SK-N-MC (cell line): Measurements from ENCODE around the gene FAM111A.

Experiments
- DNase-seq: peaks from one replicate; pipeline ENCODE4 v3.0.0-alpha.2; 2011; ENCODE audit warnings: low read depth, low spot score
- H3K27ac ChIP-seq: fragments of 200-600 bp; sonication (generic); 2 replicates; pipeline ENCODE4 v1.5.1; 2016; ENCODE audit warnings: mixed run types
- H3K36me3 ChIP-seq: fragments of 200-600 bp; sonication (generic); 2 replicates; pipeline ENCODE4 v1.6.1; 2017; ENCODE audit warnings: antibody characterized with exemption, low read length, mixed read lengths; ENCODE audit not compliant: insufficient read depth
- H3K4me3 ChIP-seq: fragments of 200-600 bp; sonication (generic); 2 replicates; pipeline ENCODE4 v1.5.1; 2016
- H3K9ac ChIP-seq: fragments of 200-600 bp; sonication (generic); 2 replicates; pipeline ENCODE4 v1.8.0; 2017; ENCODE audit warnings: mixed run types, mixed read lengths; ENCODE audit not compliant: insufficient read length
- H3K9me3 ChIP-seq: fragments of 200-600 bp; sonication (generic); 2 replicates; pipeline ENCODE4 v1.6.1; 2017; ENCODE audit warnings: low read depth, mild to moderate bottlenecking, antibody characterized with exemption, low read length, moderate library complexity, mixed read lengths
- EZH2 ChIP-seq: fragments of 200-600 bp; sonication (generic); IDR thresholded peaks from one replicate; pipeline ENCODE4 v1.6.1; 2017; ENCODE audit warnings: antibody characterized with exemption
- FOXP2 ChIP-seq: optimal IDR thresholded peaks from 2 replicates; pipeline ENCODE3; 2011; ENCODE audit warnings: mild to moderate bottlenecking, moderate library complexity; ENCODE audit not compliant: insufficient read depth; ENCODE audit errors: extremely low read length, control extremely low read depth
- POLR2AphosphoS5 ChIP-seq: IDR thresholded peaks from 2 replicates; pipeline ENCODE4 v1.6.1; 2012; ENCODE audit warnings: mild to moderate bottlenecking, low read depth, low read length, borderline replicate concordance

Gene FAM111A

GRCh38 chr11:59187587-59187986, 44.9 kb downstream of the FAM111A start:
- Histone ChIP-seq H3K9ac (no peak overlapping the region), H3K9me3 (no peaks in the 10 kb centered on the region), H3K4me3 (no peak overlapping the region), H3K27ac (no peak overlapping the region), H3K36me3 (no peaks in the 10 kb centered on the region)
- TF ChIP-seq EZH2 (no peak), FOXP2 (no peak), POLR2AphosphoS5 (no peak)
- no peak for DNase-seq

DNA sequence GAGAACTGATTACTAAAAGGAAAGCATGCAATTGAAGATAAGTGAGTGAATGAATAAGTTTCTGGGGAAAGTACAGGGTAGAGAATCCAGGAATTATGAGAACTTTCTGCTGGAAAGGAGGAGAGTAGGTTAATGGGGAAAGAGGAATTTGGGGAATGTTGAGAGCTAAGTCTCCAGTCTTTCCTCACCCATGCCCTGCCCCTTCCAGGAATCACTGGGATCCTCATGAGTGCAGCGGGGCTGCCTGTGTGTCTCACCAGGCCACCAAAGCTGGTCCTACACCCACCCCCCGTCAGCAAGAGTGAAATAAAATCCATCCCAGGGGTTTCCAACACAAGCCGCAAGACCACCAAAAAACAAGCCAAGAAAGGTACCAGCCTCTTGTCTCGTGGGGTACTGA, 46.3 kb downstream of the FAM111A start:
- Histone ChIP-seq H3K9me3 (no peaks in the 10 kb centered on the region), H3K27ac (no peak overlapping the region), H3K9ac (no peak overlapping the region), H3K36me3 (no peaks in the 10 kb centered on the region), H3K4me3 (no peak overlapping the region)
- no peak for TF ChIP-seq EZH2
- TF ChIP-seq POLR2AphosphoS5: no peak
- no peak for TF ChIP-seq FOXP2
- DNase-seq: no peak

- Histone ChIP-seq H3K36me3 (no peaks in the 10 kb centered on the region), H3K4me3 (no peak overlapping the region), H3K9me3 (no peaks in the 10 kb centered on the region), H3K27ac (no peak overlapping the region), H3K9ac (no peak overlapping the region)
- TF ChIP-seq POLR2AphosphoS5 (no peak), FOXP2 (no peak), EZH2 (no peak)
- DNase-seq: no peak
These were observed 47.3 kb downstream of the FAM111A start for GRCh38 chr11:59189986-59190385.

GRCh38 chr11:59191095-59191494, 48.4 kb downstream of the FAM111A start:
- Histone ChIP-seq H3K36me3 (no peaks in the 10 kb centered on the region), H3K9ac (no peak overlapping the region), H3K27ac (no peak overlapping the region), H3K9me3 (no peaks in the 10 kb centered on the region), H3K4me3 (no peak overlapping the region)
- DNase-seq: no peak
- TF ChIP-seq POLR2AphosphoS5 (no peak), FOXP2 (no peak), EZH2 (no peak)

GRCh38 chr11:59191890-59192289, 49.2 kb downstream of the FAM111A start:
- Histone ChIP-seq H3K27ac (no peak overlapping the region), H3K9ac (no peak overlapping the region), H3K36me3 (no peaks in the 10 kb centered on the region), H3K4me3 (no peak overlapping the region), H3K9me3 (no peaks in the 10 kb centered on the region)
- TF ChIP-seq EZH2: no peak
- TF ChIP-seq POLR2AphosphoS5: no peak
- TF ChIP-seq FOXP2: no peak
- DNase-seq: no peak

- no peak for DNase-seq
- H3K4me3 ChIP-seq: no peak overlapping the region
- TF ChIP-seq EZH2 (no peak), POLR2AphosphoS5 (no peak), FOXP2 (no peak)
- H3K9ac ChIP-seq: no peak overlapping the region
- no peaks in the 10 kb centered on the region for H3K9me3 ChIP-seq
- H3K27ac ChIP-seq: no peak overlapping the region
- H3K36me3 ChIP-seq: no peaks in the 10 kb centered on the region
These were observed 49.9 kb downstream of the FAM111A start for GRCh38 chr11:59192446-59193020.

- no peak for TF ChIP-seq FOXP2
- no peak for TF ChIP-seq POLR2AphosphoS5
- no peak for TF ChIP-seq EZH2
- no peaks in the 10 kb centered on the region for H3K36me3 ChIP-seq
- H3K9ac ChIP-seq: no peak overlapping the region
- no peak overlapping the region for H3K4me3 ChIP-seq
- H3K9me3 ChIP-seq: no peaks in the 10 kb centered on the region
- no peak for DNase-seq
- no peak overlapping the region for H3K27ac ChIP-seq
These were observed 51.0 kb downstream of the FAM111A start for GRCh38 chr11:59193587-59194130.

DNA sequence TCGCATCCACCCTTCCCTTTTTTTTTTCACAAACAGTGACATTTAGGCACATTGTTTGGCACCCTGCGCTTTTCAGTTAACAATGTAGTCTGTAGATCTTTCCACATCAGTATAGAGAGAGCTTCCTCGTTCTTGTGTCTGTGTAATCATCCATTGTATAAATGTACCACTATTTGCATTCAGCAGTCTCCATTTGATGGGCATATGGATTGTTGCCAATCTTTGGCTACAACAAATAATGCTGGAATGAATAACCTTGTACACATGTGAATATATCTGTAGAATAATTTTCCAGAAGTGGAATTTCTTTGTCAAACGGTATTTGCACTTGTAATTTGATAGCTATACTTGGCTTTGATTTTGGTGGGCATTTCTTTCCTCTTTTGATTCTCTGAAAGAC, 52.9 kb downstream of the FAM111A start:
- Histone ChIP-seq H3K9me3 (no peaks in the 10 kb centered on the region), H3K4me3 (no peak overlapping the region), H3K36me3 (no peaks in the 10 kb centered on the region)

GRCh38 chr11:59196777-59197176, 54.1 kb downstream of the FAM111A start:
- H3K9ac ChIP-seq: no peak overlapping the region
- no peak overlapping the region for H3K27ac ChIP-seq
- H3K4me3 ChIP-seq: no peak overlapping the region
- DNase-seq: no peak
- no peaks in the 10 kb centered on the region for H3K36me3 ChIP-seq
- H3K9me3 ChIP-seq: no peaks in the 10 kb centered on the region
- TF ChIP-seq FOXP2 (no peak), EZH2 (no peak), POLR2AphosphoS5 (no peak)

More for the DNA sequence above, 52.9 kb downstream of the FAM111A start:
- no peak for TF ChIP-seq EZH2
- no peak for TF ChIP-seq FOXP2
- no peak for TF ChIP-seq POLR2AphosphoS5
- Histone ChIP-seq H3K9ac (no peak overlapping the region), H3K27ac (no peak overlapping the region)
- no peak for DNase-seq
